HFF-Myc (cell line): ENCODE data around the gene DHRS12.

Experiments
- DNase-seq: peaks from one replicate; pipeline ENCODE4 v3.0.0-alpha.2; 2011; ENCODE audit warnings: low read depth; ENCODE audit errors: extremely low read depth
- H3K4me3 ChIP-seq: replicated peaks from 2 replicates; pipeline ENCODE4 v1.5.1; 2011; ENCODE audit warnings: low read depth, mild to moderate bottlenecking, control low read depth, low read length
- TF ChIP-seq, protein P1 (sequence below): IDR thresholded peaks from 2 replicates; pipeline ENCODE4 v1.5.1; 2012; ENCODE audit warnings: mild to moderate bottlenecking, low read depth, low read length, control low read depth; ENCODE audit errors: missing control alignments

The DHRS12 gene

GRCh38 chr13:51784097-51784496 lies 19.9 kb downstream of the DHRS12 start:
- no peak for DNase-seq
- TF ChIP-seq, protein P1, sequence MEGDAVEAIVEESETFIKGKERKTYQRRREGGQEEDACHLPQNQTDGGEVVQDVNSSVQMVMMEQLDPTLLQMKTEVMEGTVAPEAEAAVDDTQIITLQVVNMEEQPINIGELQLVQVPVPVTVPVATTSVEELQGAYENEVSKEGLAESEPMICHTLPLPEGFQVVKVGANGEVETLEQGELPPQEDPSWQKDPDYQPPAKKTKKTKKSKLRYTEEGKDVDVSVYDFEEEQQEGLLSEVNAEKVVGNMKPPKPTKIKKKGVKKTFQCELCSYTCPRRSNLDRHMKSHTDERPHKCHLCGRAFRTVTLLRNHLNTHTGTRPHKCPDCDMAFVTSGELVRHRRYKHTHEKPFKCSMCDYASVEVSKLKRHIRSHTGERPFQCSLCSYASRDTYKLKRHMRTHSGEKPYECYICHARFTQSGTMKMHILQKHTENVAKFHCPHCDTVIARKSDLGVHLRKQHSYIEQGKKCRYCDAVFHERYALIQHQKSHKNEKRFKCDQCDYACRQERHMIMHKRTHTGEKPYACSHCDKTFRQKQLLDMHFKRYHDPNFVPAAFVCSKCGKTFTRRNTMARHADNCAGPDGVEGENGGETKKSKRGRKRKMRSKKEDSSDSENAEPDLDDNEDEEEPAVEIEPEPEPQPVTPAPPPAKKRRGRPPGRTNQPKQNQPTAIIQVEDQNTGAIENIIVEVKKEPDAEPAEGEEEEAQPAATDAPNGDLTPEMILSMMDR: no peak
- H3K4me3 ChIP-seq: no peak overlapping the region

DNA sequence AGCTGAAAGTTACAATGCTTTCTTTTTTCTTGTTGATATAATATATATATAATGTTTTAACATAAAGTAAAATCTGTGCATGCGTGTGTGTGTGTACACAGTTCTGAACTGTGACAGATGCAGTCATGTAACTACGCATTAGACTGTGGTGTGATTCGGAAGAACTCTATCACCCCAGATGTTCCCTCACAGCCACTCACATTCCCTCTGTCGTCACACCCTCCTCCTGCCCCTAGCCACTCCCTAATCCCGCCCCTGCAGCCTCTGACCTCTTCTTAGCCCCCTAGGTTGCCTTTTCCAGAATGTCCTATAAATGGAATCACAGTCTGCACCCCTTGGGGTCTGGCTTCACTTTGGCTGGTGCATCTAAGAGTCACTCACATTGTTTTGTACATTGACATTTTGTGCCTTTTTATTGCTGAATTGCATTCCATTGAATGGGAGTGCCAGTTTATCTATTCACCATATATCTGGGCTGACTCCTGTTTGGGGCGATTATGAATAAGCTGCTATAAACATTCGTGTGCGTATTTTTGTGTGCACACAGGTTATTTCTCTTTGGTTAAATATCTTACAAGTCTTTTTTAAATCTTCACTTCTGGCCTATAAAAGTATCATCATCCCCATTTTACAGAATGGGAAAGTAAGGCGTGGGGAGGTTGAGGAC lies 20.4 kb downstream of the DHRS12 start:
- no peak overlapping the region for H3K4me3 ChIP-seq
- TF ChIP-seq, protein P1: no peak
- no peak for DNase-seq

GRCh38 chr13:51782026-51782710 lies 21.8 kb downstream of the DHRS12 start:
- TF ChIP-seq, protein P1: no peak
- DNase-seq: no peak
- no peak overlapping the region for H3K4me3 ChIP-seq

DNA sequence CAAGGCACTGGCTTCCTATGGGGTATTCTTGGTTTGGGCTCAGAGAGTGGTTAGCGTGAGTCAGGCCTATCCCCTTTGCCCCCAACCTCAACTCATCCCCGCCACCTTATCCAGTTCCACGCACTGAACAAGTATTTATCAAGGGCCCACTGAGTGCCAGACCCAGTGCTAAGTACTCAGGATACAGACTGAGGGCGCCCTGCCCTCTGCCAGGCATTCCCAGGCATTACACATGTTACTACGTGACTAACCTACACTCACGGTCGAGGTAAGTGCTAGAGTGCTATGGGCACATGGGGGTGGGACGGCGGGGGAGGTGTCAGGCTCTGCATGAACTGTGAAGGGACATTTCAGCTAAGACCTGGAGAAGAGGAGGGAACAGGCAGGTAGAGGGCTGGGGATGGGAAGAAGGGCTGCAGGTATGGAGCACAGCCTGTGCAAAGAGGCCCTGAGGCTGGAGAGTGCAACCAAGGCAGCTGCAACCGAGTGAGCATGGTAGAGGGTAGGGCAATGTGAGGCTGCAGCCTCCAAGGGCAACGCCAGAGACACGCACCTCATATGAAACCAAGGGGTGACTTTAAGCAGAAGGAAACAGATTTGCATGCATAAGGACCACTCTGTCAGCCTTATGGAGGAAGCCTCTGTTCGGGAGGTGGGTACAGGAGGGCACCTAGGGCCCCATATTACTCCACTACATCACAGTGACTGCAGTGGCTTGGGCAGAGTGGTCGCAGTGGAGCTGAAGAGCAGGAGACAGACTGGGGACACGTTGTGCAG lies 22.5 kb downstream of the DHRS12 start:
- TF ChIP-seq, protein P1: peak; percentile 30
- no peak for DNase-seq
- H3K4me3 ChIP-seq: no peak overlapping the region

- no peak overlapping the region for H3K4me3 ChIP-seq
- no peak for DNase-seq
- TF ChIP-seq, protein P1: no peak
Measured at GRCh38 chr13:51780099-51780498, 23.9 kb downstream of the DHRS12 start.

- no peak overlapping the region for H3K4me3 ChIP-seq
- TF ChIP-seq, protein P1: no peak
- DNase-seq: no peak
Measured at GRCh38 chr13:51778392-51778791, 25.6 kb downstream of the DHRS12 start.
